HCT116 (cell line): Measurements from ENCODE around the gene KLF4. TPM values are rescaled to one million over a fixed set of nuclear protein-coding genes. Genes with fewer than 3 reads are reported as not detected.

ENCODE experiments used
- ATAC-seq: fragments of 200-7000 bp; cut with Tn5 transposase; 2 replicates; pipeline ENCODE4 v1.9.1; 2020; ENCODE audit warnings: mild to moderate bottlenecking, moderate library complexity
- BruUV-seq: library from RNA; stranded (reverse); fragments of 400-500 nt; replicated peaks from 2 replicates; lab custom pipeline; 2021; lab: Mats Ljungman, UMichigan
- CTCF ChIA-PET: fragments of 300-600 bp; sonication (Branson Sonifier 250); formaldehyde crosslinking; loops from one replicate; lab custom pipeline; 2021; ENCODE audit warnings: antibody characterized with exemption; lab: Charles Lee
- POLR2A ChIA-PET: fragments of 300-600, 350-600 bp; sonication (Branson Sonifier 250); formaldehyde crosslinking; loops from one replicate; lab custom pipeline; 2021; ENCODE audit warnings: antibody characterized with exemption; lab: Charles Lee
- RAD21 ChIA-PET, 2 experiments: fragments of 300-600 bp; sonication (Branson Sonifier 250); formaldehyde crosslinking; loops; one replicate each; lab custom pipeline; 2023; ENCODE audit warnings: low total read pairs in 2 of 2; ENCODE audit not compliant: uncharacterized antibody in 2 of 2, unreplicated experiment in 2 of 2, low non-redundant PET in 1 of 2; lab: Charles Lee
- DNase-seq: peaks from one replicate; pipeline ENCODE4 v3.0.0-alpha.2; 2010; ENCODE audit warnings: low read depth, low spot score
- H2AFZ ChIP-seq: fragments of 200-600 bp; shearing (Covaris generic), sonication (generic); 2 replicates; pipeline ENCODE4 v1.6.1; 2017; ENCODE audit warnings: low read depth, mixed run types, mixed read lengths, antibody characterized with exemption, low read length; ENCODE audit not compliant: poor library complexity, severe bottlenecking
- H3K27ac ChIP-seq: 2 replicates; pipeline ENCODE4 v1.5.1; 2012; ENCODE audit warnings: low read depth, low read length
- H3K27me3 ChIP-seq: fragments of 200-600 bp; sonication (generic); 2 replicates; pipeline ENCODE4 v1.6.1; 2016; ENCODE audit warnings: mixed run types, low read length, mixed read lengths; ENCODE audit not compliant: insufficient read depth
- H3K36me3 ChIP-seq, 2 experiments: fragments of 200-500 bp in 1 of 2; fragments of 200-600 bp in 1 of 2; sonication (Bioruptor generic) in 1 of 2; sonication (generic) in 1 of 2; 2 replicates each; pipeline versions ENCODE4 v1.5.1 to v1.6.1; 2014 to 2016; ENCODE audit warnings: low read length in 2 of 2, inconsistent platforms in 1 of 2, mixed read lengths in 1 of 2, mixed run types in 1 of 2; ENCODE audit not compliant: insufficient read depth in 2 of 2, control insufficient read depth in 1 of 2
- H3K4me1 ChIP-seq, 2 experiments: fragments of 200-600 bp in 1 of 2; sonication (generic) in 1 of 2; 2 replicates each; pipeline versions ENCODE4 v1.5.1 to v1.6.1; 2012 to 2017; ENCODE audit warnings: low read length in 2 of 2, inconsistent platforms in 1 of 2, mild to moderate bottlenecking in 1 of 2, mixed read lengths in 1 of 2, mixed run types in 1 of 2, moderate library complexity in 1 of 2; ENCODE audit not compliant: insufficient read depth in 2 of 2, control insufficient read depth in 1 of 2
- H3K4me2 ChIP-seq: fragments of 200-600 bp; sonication (generic); 2 replicates; pipeline ENCODE4 v1.6.1; 2017; ENCODE audit warnings: mixed run types, low read length, mixed read lengths
- H3K4me3 ChIP-seq, 2 experiments: fragments of 200-600 bp in 1 of 2; sonication (generic) in 1 of 2; replicated peaks in 1 of 2; 2 replicates each; pipeline ENCODE4 v1.5.1; 2011 to 2016; ENCODE audit warnings: low read length in 2 of 2, control low read depth in 1 of 2, low read depth in 1 of 2, mild to moderate bottlenecking in 1 of 2, mixed read lengths in 1 of 2, mixed run types in 1 of 2
- H3K79me2 ChIP-seq: fragments of 200-600 bp; sonication (generic); 2 replicates; pipeline ENCODE4 v1.6.1; 2017; ENCODE audit warnings: mild to moderate bottlenecking, mixed run types, low read length, moderate library complexity, mixed read lengths; ENCODE audit not compliant: insufficient read depth
- H3K9ac ChIP-seq: fragments of 200-600 bp; sonication (generic); 2 replicates; pipeline ENCODE4 v1.6.1; 2016; ENCODE audit warnings: low read length, mixed read lengths
- H3K9me2 ChIP-seq: fragments of 200-600 bp; sonication (generic), shearing (Covaris generic); 2 replicates; pipeline ENCODE4 v1.6.1; 2017; ENCODE audit warnings: mixed run types, mild to moderate bottlenecking, moderate library complexity; ENCODE audit not compliant: insufficient read depth
- H3K9me3 ChIP-seq, 2 experiments: fragments of 200-500 bp in 1 of 2; fragments of 200-600 bp in 1 of 2; sonication (Bioruptor generic) in 1 of 2; sonication (generic) in 1 of 2; 2 replicates each; pipeline ENCODE4 v1.6.1; 2014 to 2017; ENCODE audit warnings: low read length in 2 of 2, mixed read lengths in 2 of 2, inconsistent platforms in 1 of 2, low read depth in 1 of 2, mild to moderate bottlenecking in 1 of 2, mixed run types in 1 of 2, moderate library complexity in 1 of 2; ENCODE audit not compliant: control insufficient read depth in 1 of 2, insufficient read depth in 1 of 2
- H4K20me1 ChIP-seq: fragments of 200-600 bp; sonication (generic), shearing (Covaris generic); 2 replicates; pipeline ENCODE4 v1.6.1; 2017; ENCODE audit warnings: mixed run types, mild to moderate bottlenecking, moderate library complexity; ENCODE audit not compliant: insufficient read depth
- CEBPB ChIP-seq: IDR thresholded peaks from 2 replicates; pipeline ENCODE4 v1.6.1; 2012; ENCODE audit warnings: low read depth
- EGR1 ChIP-seq: IDR thresholded peaks from 2 replicates; pipeline ENCODE4 v1.6.1; 2012; ENCODE audit warnings: low read depth
- ELF1 ChIP-seq: IDR thresholded peaks from 2 replicates; pipeline ENCODE4 v1.6.1; 2012; ENCODE audit warnings: low read depth, borderline replicate concordance
- EZH2phosphoT487 ChIP-seq: fragments of 200-600 bp; IDR thresholded peaks from 2 replicates; pipeline ENCODE4 v1.6.1; 2018; ENCODE audit warnings: antibody characterized with exemption, borderline replicate concordance
- FOSL1 ChIP-seq: IDR thresholded peaks from 2 replicates; pipeline ENCODE4 v1.6.1; 2012; ENCODE audit warnings: low read depth
- POLR2A ChIP-seq: IDR thresholded peaks from 2 replicates; pipeline ENCODE4 v1.7.0; 2011; ENCODE audit warnings: borderline replicate concordance; ENCODE audit not compliant: insufficient read depth, insufficient read length; ENCODE audit errors: extremely low read depth
- RAD21 ChIP-seq: IDR thresholded peaks from 2 replicates; pipeline ENCODE4 v1.6.1; 2012; ENCODE audit warnings: low read depth, mild to moderate bottlenecking
- SP1 ChIP-seq: IDR thresholded peaks from 2 replicates; pipeline ENCODE4 v1.6.1; 2012; ENCODE audit warnings: low read depth
- SRF ChIP-seq: IDR thresholded peaks from 2 replicates; pipeline ENCODE4 v1.6.1; 2012; ENCODE audit warnings: low read depth
- TCF7L2 ChIP-seq: IDR thresholded peaks from 2 replicates; pipeline ENCODE4 v1.7.0; 2011; ENCODE audit warnings: borderline replicate concordance, inconsistent platforms; ENCODE audit not compliant: insufficient read depth, insufficient read length; ENCODE audit errors: extremely low read depth
- intact Hi-C: fragments of 100-400 bp; cut with micrococcal nuclease; formaldehyde crosslinking; loops from 2 replicates; pipeline ENCODE4 v1.10.0; 2022
- total RNA-seq: library from RNA; stranded (reverse); gene quantifications from one replicate; pipeline ENCODE4 v1.2.1, GENCODE V29; 2021; ENCODE audit not compliant: unreplicated experiment
- TF ChIP-seq, protein P1 (sequence below): IDR thresholded peaks from 2 replicates; pipeline ENCODE4 v1.6.1; 2012; ENCODE audit warnings: low read depth
- TF ChIP-seq, protein P2 (sequence below), 3 experiments: fragments of 200-600 bp in 1 of 3; sonication (generic) in 1 of 3; IDR thresholded peaks in 2 of 3; conservative IDR thresholded peaks in 1 of 3; 2 replicates each; pipeline ENCODE4 v1.5.1; 2012 to 2017; ENCODE audit warnings: low read depth in 2 of 3, low read length in 2 of 3, antibody characterized with exemption in 1 of 3, borderline replicate concordance in 1 of 3, control low read depth in 1 of 3, mild to moderate bottlenecking in 1 of 3, mixed read lengths in 1 of 3, mixed run types in 1 of 3, moderate library complexity in 1 of 3; ENCODE audit not compliant: insufficient read depth in 1 of 3
- TF ChIP-seq, protein P3 (sequence below): IDR thresholded peaks from 2 replicates; pipeline ENCODE4 v1.6.1; 2012
- TF ChIP-seq, protein P4 (sequence below): IDR thresholded peaks from 2 replicates; pipeline ENCODE4 v1.6.1; 2011; ENCODE audit warnings: mild to moderate bottlenecking, low read length, moderate library complexity; ENCODE audit not compliant: insufficient replicate concordance; ENCODE audit errors: extremely low read depth

The KLF4 gene
- total RNA-seq, 1 experiment from 2014 or later = 92.8 TPM

DNA sequence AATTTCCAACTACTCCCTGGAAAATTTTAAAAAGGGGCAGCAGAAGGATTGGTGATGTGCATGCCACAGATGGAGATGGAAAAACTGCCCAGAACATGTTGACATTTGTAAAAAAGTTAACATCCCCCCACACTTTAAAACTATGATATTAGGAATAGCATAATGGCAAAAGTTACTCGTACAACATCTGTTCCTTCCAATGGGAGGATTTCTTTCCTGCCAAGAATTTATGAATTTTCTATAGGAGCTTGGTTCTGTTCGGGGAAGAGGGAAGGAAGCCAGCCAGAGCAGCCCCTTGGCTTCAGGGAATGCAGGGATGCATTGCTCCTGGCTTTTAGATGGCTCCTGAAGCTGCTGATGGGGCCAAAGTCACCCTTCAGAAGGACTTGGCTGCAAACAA is 22.7 kb downstream of the KLF4 start (continued):
- TF ChIP-seq, protein P1, sequence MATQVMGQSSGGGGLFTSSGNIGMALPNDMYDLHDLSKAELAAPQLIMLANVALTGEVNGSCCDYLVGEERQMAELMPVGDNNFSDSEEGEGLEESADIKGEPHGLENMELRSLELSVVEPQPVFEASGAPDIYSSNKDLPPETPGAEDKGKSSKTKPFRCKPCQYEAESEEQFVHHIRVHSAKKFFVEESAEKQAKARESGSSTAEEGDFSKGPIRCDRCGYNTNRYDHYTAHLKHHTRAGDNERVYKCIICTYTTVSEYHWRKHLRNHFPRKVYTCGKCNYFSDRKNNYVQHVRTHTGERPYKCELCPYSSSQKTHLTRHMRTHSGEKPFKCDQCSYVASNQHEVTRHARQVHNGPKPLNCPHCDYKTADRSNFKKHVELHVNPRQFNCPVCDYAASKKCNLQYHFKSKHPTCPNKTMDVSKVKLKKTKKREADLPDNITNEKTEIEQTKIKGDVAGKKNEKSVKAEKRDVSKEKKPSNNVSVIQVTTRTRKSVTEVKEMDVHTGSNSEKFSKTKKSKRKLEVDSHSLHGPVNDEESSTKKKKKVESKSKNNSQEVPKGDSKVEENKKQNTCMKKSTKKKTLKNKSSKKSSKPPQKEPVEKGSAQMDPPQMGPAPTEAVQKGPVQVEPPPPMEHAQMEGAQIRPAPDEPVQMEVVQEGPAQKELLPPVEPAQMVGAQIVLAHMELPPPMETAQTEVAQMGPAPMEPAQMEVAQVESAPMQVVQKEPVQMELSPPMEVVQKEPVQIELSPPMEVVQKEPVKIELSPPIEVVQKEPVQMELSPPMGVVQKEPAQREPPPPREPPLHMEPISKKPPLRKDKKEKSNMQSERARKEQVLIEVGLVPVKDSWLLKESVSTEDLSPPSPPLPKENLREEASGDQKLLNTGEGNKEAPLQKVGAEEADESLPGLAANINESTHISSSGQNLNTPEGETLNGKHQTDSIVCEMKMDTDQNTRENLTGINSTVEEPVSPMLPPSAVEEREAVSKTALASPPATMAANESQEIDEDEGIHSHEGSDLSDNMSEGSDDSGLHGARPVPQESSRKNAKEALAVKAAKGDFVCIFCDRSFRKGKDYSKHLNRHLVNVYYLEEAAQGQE = no peak
- TF ChIP-seq SRF (no peak), TCF7L2 (no peak), EZH2phosphoT487 (no peak)

DNA sequence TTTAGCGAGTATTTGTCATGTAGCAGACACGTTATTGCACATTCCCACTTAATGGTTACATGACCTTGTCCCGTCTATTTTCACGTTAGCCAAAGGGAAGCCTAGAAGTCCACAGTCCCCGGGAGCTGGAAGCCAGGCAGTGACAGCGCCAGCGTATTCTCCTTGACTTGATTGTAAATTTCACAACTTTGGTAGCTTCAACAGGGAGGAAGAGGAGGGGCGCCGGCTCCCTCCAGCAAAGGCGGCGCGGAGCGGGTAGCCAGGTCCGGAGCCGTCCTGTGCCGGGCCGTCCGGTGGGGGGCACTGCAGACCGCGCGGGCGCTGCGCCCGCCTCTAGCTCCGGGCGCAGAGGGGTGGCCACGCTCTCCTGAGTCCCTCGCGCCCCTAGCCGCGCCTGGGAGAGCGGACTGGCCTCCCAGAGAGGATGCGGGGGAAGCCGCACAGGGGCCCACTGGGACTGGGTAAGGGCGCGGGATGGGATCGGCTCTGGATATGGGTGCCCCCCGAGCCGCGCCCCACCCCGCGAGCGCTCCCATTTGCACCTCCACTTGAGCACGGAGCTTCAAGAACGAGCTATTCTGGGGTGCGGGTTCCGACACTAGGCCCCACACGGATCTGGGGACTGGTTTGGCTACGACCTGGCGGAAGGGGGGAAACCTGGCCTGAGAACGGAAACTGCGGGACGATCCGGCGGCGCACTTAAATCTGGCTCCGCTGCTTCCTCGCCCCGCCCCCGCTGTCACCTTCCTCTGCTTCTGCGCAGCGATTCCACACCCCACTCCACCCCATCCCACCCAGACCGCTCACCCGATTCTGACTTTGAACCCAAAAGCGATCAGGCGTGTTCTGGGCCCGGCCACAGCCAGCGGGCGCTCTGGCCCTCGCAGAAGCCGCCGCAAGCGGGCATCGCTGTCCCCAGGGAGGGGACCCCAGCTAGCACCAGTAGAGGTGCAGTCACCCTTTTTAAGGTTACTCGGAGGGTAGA is 23.8 kb downstream of the KLF4 start:
- POLR2A ChIA-PET = no interaction called here
- no TSS peak for BruUV-seq
- RAD21 ChIA-PET = interaction anchor here (0.9 to 1.1 kb wide), 3 partner anchors 15 to 176 kb away, joined by 3 read pairs; no protein-coding TSS in a partner anchor
- intact Hi-C loops = loop anchor here (5.0 kb wide), 4 partner anchors 807 to 1297 kb away; no protein-coding TSS in a partner anchor
- H3K4me3 ChIP-seq = peak overlapping the region; percentile 8 to 42
- DNase-seq (no peak), ATAC-seq (peak; percentile 97)
- H3K4me2 ChIP-seq = peak overlapping the region; percentile 81
- CTCF ChIA-PET = interaction anchor here (0.9 to 1.7 kb wide), 11 partner anchors 10 to 1296 kb away, joined by 3 to 13 read pairs (median 5); no protein-coding TSS in a partner anchor
- peak overlapping the region; percentile 90 for H2AFZ ChIP-seq
- no peaks in the 10 kb centered on the region for H3K79me2 ChIP-seq
- H3K9me2 ChIP-seq = no peaks in the 10 kb centered on the region
- no peak overlapping the region for H3K9ac ChIP-seq
- no peaks in the 10 kb centered on the region for H3K9me3 ChIP-seq
- no peaks in the 10 kb centered on the region for H3K27me3 ChIP-seq
- H3K36me3 ChIP-seq = no peaks in the 10 kb centered on the region
- H3K27ac ChIP-seq = no peak overlapping the region
- no peaks in the 10 kb centered on the region for H4K20me1 ChIP-seq
- H3K4me1 ChIP-seq = peaks cover 0 to 13% of the 10 kb centered on the region in 2 experiments; a peak in 3 of 4 replicates
- TF ChIP-seq, protein P2, sequence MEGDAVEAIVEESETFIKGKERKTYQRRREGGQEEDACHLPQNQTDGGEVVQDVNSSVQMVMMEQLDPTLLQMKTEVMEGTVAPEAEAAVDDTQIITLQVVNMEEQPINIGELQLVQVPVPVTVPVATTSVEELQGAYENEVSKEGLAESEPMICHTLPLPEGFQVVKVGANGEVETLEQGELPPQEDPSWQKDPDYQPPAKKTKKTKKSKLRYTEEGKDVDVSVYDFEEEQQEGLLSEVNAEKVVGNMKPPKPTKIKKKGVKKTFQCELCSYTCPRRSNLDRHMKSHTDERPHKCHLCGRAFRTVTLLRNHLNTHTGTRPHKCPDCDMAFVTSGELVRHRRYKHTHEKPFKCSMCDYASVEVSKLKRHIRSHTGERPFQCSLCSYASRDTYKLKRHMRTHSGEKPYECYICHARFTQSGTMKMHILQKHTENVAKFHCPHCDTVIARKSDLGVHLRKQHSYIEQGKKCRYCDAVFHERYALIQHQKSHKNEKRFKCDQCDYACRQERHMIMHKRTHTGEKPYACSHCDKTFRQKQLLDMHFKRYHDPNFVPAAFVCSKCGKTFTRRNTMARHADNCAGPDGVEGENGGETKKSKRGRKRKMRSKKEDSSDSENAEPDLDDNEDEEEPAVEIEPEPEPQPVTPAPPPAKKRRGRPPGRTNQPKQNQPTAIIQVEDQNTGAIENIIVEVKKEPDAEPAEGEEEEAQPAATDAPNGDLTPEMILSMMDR (IDR thresholded peaks at IDR 0.05 in 2 of 3, conservative IDR thresholded peaks at IDR 0.05 in 1 of 3; ENCODE audit: borderline replicate concordance in 1 of 3, insufficient read depth in 1 of 3, low read depth in 2 of 3, low read length in 2 of 3) = peak; percentile 57 to 78 (median 75)
- TF ChIP-seq, protein P3, sequence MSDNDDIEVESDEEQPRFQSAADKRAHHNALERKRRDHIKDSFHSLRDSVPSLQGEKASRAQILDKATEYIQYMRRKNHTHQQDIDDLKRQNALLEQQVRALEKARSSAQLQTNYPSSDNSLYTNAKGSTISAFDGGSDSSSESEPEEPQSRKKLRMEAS = no peak
- TF ChIP-seq SP1 (no peak), ELF1 (no peak), RAD21 (peak; percentile 89), TCF7L2 (no peak), POLR2A (no peak), FOSL1 (no peak), CEBPB (no peak), EGR1 (no peak)
- TF ChIP-seq, protein P4, sequence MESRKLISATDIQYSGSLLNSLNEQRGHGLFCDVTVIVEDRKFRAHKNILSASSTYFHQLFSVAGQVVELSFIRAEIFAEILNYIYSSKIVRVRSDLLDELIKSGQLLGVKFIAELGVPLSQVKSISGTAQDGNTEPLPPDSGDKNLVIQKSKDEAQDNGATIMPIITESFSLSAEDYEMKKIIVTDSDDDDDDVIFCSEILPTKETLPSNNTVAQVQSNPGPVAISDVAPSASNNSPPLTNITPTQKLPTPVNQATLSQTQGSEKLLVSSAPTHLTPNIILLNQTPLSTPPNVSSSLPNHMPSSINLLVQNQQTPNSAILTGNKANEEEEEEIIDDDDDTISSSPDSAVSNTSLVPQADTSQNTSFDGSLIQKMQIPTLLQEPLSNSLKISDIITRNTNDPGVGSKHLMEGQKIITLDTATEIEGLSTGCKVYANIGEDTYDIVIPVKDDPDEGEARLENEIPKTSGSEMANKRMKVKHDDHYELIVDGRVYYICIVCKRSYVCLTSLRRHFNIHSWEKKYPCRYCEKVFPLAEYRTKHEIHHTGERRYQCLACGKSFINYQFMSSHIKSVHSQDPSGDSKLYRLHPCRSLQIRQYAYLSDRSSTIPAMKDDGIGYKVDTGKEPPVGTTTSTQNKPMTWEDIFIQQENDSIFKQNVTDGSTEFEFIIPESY = no peak
